GM21717 (cell line): ENCODE measurements around the gene OR8B2.
"Not testable (repeated sequence)": the region's sequence is repeated elsewhere in the genome, so short reads cannot be mapped to it uniquely, and the experiment has no call there.

ENCODE experiments used
- ATAC-seq: cut with Tn5 transposase; IDR thresholded peaks from one replicate; pipeline ENCODE4 v1.9.1; 2021; ENCODE audit warnings: mild to moderate bottlenecking, moderate library complexity; ENCODE audit not compliant: unreplicated experiment

OR8B2 gene

GRCh38 chr11:124384399-124384798 is at the start of gene OR8B2:
Gene OR8B2 (minus strand): TSS chr11:124384499. CDS start chr11:124383343, 1,156 bp downstream.
- ATAC-seq, result no peak

DNA sequence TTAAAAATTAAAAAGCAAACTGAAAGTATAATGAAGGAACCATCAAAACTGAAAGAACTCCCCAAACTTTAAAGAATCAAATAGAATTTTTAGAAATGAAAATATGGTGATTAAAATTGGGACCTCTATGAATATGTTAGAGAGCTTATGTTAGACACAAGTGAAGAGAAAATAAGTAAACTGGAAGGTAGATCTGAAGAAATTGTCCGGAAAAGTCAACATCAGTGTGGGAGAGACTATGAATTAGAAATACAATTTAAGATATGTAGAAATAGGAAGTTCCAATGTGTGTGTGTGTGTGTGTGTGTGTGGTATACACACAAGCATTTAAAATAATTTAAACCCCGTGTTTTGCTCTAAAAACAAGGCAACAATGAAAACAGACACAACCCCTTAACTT is 45.3 kb upstream of the OR8B2 start:
- ATAC-seq, result no peak

DNA sequence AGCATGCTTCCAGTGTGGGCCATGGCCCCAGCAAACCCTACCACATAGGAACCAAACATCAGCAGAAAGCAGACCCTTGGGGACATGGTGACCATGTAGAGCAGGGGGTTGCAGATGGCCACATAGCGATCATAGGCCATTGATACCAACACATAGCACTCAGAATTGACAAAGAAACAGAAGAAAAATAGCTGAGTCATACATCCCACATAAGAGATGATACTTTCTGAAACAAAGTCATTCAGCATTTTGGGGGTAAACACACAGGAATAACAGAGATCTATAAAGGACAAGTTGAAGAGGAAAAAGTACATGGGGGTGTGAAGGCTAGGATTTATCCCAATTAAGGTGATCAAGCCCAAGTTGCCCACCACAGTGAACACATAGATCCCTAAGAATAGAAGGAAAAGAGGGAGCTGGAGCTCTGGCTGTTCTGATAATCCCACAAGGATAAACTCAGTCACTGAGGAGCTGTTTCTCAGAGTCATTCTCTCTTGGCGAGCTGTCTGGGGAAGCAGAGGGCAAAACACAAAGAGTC is 40.2 kb upstream of the OR8B2 start, which contains the start of gene OR8B4:
OR8B4 (minus strand) TSS at position 488 of the 538 bp plus-strand sequence; CDS start at position 488, 0 bp downstream.
- no peak for ATAC-seq

DNA sequence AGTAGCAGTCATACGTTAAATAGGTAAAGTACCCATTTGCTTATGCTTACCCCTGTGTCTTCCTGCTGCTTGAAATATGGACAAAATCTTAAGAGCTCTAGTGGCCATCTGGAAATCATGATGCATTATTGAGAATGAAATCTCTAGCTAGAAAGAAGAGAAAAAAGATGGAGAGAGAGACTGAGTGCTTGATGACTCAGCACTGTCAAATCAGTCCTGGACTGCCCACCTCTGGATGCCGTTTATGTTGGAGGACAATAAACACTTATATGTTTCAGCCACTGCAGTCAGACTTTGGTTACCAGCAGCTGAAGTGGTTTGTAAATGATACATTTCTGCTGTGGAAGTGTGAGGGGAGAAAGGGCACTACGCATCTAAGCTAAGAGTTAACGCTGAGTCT is 36.7 kb upstream of the OR8B2 start:
- no peak for ATAC-seq

DNA sequence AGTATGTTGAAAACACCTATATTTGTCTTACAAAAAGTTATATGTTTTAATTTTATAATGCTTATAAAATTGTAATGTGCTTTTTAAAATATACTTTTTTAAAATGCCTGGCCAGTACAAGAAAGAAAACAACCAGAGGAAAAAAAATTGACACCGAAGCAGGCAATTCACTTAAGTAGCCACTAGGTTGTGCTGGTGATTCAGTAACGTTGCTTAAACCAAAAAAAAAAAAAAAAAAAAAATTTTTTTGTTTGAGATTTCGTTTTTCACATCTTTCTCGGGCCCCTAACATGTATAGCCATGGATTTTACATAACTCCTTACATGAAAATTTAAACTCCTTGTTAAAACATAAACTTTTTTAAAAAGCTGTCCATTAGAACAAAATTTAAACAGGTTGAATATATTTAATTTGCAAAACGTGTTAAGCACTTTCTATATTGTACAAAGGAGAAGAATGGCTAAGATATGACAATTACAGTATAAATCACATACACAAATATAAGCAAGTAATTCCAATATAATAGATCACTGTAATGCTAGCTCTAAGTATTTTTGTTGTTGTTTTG is 31.1 kb upstream of the OR8B2 start:
- no peak for ATAC-seq

DNA sequence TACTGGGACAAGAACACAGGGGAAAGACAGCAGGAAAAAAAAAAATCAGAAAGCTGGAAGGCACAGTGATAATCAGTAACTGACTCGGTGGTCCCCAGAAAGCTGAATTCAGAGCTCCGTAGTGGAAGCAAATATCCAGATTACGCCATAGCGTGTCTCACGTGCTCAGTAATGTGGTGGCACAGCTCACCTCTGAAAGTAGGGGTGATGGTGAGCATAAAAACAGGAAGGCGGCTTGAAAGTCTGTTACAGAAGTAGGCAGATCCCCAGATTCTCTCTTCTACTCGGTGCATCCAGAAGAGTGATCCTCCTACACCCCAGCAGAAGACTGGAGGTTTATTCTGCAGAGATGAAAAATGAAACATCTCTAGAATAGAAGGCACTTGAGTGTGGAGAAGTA is 25.6 kb upstream of the OR8B2 start:
- no peak for ATAC-seq

DNA sequence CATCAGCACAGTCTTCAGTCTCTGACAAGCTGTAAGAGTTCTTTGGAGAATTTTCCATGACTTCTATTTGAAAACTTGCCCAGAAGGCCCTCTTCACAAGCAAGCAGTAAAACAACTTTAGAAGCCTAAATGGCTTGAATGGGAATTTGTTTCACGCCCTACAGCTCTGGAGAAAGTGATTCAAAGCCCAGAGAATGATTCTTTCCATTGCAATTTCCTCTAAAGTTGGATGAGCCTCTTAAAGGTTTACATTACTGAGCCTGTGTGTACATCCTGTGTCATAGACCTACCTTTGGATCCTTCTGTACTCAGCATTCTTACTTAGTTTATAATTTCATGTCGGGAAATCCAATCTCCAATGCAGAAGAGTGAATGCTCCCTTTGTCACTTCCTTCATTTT is 21.3 kb upstream of the OR8B2 start:
- ATAC-seq, result no peak

GRCh38 chr11:124403186-124403585 is 18.9 kb upstream of the OR8B2 start:
- not testable (repeated sequence) for ATAC-seq

GRCh38 chr11:124402326-124402922 is 18.1 kb upstream of the OR8B2 start:
- ATAC-seq, result peak; percentile 92

- no peak for ATAC-seq
These were observed 14.6 kb upstream of the OR8B2 start, which contains the start of gene OR8B3 for GRCh38 chr11:124398924-124399323. Gene OR8B3 (minus strand): TSS chr11:124399024. CDS start chr11:124397351, 1,673 bp downstream.

DNA sequence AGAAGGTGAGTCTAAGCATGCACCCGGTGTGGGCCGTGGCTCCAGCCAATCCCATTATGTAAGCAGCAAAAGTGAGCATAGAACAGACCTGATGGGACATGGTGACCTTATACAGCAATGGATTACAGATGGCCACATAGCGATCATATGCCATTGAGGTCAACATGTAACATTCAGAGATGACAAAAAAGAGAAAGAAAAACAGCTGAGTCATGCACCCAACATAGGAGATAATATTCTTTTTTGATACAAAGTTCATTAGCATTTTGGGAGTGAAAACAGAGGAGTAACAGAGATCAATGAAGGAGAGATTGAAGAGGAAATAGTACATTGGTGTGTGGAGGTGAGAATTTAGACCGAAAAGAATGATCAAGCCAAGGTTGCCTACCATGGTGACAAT is 12.5 kb upstream of the OR8B2 start:
- not testable (repeated sequence) for ATAC-seq

DNA sequence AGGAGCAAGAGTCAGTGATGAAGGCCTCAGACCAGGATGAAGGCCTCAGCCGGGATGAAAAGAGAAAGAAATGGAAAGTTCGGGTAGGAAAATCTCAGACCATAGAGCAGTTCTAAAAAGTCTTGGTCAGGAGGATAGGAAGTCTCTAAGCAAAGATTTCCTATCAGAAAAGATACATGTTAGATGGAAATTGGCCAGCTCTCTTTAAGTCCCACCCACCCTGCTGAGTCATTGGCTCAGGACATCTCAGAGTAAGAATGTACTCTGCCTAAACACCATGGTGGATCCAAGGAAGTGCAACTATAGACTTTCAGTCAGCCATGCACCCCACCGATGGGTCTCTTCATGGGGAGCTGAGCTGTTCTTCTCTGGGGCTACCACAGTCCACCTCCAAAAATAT is 10.1 kb upstream of the OR8B2 start:
- ATAC-seq, result no peak

GRCh38 chr11:124382857-124383256 is 1.4 kb downstream of the OR8B2 start:
- not testable (repeated sequence) for ATAC-seq

DNA sequence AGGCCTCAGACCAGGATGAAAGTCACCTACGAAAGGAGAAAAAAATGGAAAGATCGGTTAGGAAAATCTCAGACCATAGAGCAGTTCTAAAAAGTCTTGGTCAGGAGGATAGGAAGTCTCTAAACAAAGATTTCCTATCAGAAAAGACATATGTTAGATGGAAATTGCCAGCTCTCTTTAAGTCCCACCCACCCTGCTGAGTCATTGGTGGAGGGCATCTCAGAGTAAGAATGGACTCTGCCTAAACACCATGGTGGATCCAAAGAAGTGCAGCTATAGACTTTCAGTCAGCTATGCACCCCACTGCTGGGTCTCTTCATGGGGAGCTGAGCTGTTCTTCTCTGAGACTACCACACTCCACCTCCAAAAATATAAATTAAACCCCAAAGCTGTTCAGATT is 3.7 kb downstream of the OR8B2 start:
- ATAC-seq, result no peak

GRCh38 chr11:124376280-124376679 is 8.0 kb downstream of the OR8B2 start:
- no peak for ATAC-seq

DNA sequence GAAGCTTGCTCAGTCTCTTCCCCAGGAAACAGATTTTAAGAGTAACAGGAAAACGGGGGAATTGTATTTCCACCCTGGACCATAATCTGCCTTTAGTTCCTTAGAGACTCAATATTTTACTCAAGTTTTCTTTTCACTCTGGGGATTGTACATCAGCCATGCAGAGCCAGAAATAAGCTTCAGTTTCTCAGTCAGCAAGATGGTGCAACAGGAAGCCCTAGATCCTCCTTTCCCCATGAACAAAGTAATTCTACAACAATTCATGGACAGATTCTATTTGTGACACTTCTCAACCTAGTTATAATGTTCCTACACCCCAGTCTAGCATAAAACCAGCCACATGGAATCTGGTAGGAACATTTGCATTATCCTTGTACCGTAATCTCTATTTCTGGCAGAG is 24.7 kb downstream of the OR8B2 start:
- no peak for ATAC-seq

DNA sequence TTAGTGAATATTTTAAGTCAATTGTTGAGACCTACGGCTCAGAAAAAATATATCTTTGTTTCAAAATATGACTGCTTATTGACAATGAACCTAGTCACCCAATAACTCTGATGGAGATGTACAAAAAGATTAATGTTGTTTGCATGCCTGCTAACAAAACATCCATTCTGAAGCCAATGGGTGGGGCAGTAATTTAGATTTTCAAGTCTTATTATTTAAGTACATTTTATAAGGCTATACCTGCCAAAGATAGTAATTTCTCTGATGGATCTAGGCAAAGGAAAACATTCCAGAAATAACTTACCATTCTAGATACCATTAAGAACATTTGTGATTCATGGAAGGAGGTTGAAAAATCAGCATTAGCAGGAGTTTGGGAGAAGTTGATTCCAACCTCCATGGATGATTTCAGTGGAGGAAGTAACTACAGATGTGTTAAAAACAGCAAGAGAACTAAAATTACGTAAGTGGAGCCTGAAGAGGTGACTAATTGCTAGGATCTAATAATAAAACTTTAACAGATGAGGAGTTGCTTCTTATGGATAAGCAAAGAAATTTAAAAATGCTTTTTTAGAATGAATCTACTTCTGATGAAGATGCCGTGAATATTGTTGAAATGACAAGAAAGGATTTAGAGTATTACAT is 37.9 kb downstream of the OR8B2 start:
- no peak for ATAC-seq

DNA sequence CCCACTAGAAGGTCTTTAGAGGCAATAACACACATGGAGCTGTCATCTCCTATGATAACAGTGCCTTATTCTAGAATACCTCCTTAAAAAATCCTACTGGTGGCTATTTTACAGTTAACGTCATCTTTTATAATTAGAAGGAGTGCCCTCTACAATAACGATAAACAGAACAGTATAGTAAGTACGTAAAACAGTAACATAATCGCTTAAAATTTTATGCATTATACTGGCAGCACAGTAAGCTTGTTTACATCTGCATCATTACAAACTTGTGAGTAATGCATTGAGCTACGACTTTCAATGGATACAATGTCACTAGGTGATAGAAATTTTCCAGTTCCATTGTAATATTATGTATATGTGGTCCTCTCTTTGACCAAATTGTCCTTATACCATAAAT is 40.0 kb downstream of the OR8B2 start:
- ATAC-seq, result no peak

GRCh38 chr11:124340142-124340447 is 44.2 kb downstream of the OR8B2 start:
- no peak for ATAC-seq

DNA sequence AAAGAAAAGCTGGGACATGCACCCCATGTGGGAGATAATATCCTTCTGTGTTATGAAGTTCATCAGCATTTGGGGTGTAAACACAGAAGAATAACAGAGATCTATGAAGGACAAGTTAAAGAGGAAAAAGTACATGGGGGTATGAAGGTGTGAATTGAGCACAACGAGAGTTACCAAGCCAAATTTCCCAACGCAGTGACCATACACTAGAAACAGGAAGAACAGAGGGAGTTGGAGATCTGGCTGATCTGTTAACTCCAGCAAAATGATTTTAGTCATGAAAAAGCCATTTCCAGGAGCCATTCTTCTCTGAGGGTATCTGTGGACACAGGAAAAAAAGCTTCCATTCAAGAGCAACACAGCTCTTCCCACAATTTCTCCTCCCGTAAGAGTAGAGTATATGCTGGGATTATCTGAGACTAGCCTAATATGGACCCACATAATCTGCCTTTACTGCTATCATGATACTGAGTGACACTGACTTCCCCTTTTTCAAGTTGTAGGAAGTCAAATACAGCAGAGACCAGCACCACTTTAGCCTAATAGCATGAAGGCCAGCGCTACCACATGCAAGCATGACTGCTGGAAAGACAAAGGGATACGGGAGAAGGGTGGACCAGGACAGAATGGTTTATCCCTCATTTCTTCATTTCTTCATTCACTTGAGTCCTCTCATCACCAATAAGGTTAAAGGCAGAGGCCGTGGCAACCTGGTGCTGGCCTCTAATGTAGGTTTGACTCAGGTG is 44.7 kb downstream of the OR8B2 start:
- ATAC-seq, result no peak
